ENCODE results near the gene TAAR8.
"Not testable (repeated sequence)": the region's sequence is repeated elsewhere in the genome, so short reads cannot be mapped to it uniquely, and the experiment has no call there.

Gene TAAR8

DNA sequence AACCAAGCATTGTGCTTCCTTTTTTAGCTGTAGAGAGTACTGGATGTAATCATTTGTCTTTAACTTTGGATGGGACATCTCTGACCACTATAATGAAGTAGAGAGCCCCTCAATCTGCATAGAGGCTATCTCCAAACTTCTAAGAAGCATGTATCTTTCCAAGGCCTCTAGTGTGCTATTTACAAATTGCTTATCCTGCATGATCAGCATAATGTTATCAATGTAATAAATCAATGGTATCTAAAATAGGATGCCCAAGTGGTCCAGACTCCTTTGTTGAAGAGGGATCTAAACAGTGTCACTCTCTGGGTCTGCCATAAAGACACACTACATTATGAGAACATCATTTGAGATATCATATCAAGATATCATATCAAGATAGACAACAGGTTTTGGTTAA, 7.6 kb upstream of the TAAR8 start:
- Histone ChIP-seq H3F3A (ENCODE audit: insufficient read depth) (no peaks in the 10 kb centered on the region), H3K79me2 (ENCODE audit: insufficient read depth, low read length) (no peaks in the 10 kb centered on the region), H3K27me3 (ENCODE audit: low read length) (no peaks in the 10 kb centered on the region), H3K27ac (ENCODE audit: low read depth, low read length) (no peak overlapping the region), H2AFZ (ENCODE audit: low read depth, low read length, severe bottlenecking) (no peak overlapping the region), H4K20me1 (ENCODE audit: low read depth, low read length) (no peaks in the 10 kb centered on the region), H3K9me3 (ENCODE audit: insufficient read depth, low read length) (no peaks in the 10 kb centered on the region), H3K36me3 (ENCODE audit: low read length) (no peaks in the 10 kb centered on the region), H3K9ac (ENCODE audit: low read length) (no peak overlapping the region), H3K4me2 (ENCODE audit: low read depth, low read length, poor library complexity, severe bottlenecking) (no peak overlapping the region), H3K9me2 (replicated peaks; ENCODE audit: insufficient read depth, low read length) (no peaks in the 10 kb centered on the region), H3K4me3 (ENCODE audit: insufficient read depth, low read length, poor library complexity, severe bottlenecking) (no peak overlapping the region)
- no peak for TF ChIP-seq EZH2phosphoT487 (conservative IDR thresholded peaks at IDR 0.05; ENCODE audit: low read length)
- TF ChIP-seq, protein P1, sequence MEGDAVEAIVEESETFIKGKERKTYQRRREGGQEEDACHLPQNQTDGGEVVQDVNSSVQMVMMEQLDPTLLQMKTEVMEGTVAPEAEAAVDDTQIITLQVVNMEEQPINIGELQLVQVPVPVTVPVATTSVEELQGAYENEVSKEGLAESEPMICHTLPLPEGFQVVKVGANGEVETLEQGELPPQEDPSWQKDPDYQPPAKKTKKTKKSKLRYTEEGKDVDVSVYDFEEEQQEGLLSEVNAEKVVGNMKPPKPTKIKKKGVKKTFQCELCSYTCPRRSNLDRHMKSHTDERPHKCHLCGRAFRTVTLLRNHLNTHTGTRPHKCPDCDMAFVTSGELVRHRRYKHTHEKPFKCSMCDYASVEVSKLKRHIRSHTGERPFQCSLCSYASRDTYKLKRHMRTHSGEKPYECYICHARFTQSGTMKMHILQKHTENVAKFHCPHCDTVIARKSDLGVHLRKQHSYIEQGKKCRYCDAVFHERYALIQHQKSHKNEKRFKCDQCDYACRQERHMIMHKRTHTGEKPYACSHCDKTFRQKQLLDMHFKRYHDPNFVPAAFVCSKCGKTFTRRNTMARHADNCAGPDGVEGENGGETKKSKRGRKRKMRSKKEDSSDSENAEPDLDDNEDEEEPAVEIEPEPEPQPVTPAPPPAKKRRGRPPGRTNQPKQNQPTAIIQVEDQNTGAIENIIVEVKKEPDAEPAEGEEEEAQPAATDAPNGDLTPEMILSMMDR (IDR thresholded peaks at IDR 0.05; ENCODE audit: insufficient read depth, low read length, poor library complexity, severe bottlenecking), result no peak

DNA sequence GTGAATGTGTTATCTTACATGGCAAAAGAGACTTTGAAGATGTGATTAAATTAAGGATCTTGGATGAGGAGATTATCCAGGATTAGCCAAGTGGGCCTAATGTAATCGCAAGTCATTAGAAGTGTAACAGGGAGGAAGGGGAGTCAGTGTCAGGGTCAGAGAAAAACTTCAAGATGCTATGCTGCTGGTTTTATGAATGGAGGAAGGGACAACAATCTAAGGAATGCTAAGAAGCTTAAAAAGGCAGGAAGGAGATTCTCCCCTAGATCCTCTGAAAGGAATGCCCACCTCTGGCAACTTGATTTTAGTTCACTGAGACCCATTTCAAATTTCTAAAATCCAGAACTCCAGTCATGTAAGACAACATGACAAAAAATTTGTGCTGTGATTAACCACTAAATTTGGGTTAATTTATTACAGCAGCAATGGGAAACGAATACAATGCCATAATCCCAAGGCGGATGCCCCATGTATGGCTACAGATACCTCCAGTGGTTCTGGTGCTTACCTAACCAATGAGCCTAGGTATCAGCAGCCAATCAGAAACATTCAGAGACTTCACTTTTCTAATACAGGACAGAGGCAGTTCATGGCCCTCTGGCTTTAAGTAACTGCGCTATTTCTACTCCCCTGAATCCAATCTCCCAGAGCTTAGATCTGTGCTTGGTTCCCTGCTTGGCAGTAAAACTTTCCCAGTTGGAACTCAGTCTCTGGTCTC, 3.6 kb upstream of the TAAR8 start:
- no peaks in the 10 kb centered on the region for H3K9me3 ChIP-seq (ENCODE audit: insufficient read depth, low read length)
- no peak overlapping the region for H2AFZ ChIP-seq (ENCODE audit: low read depth, low read length, severe bottlenecking)
- no peak overlapping the region for H3K4me3 ChIP-seq (ENCODE audit: insufficient read depth, low read length, poor library complexity, severe bottlenecking)
- H4K20me1 ChIP-seq (ENCODE audit: low read depth, low read length), result no peaks in the 10 kb centered on the region
- no peak overlapping the region for H3K9ac ChIP-seq (ENCODE audit: low read length)
- H3K79me2 ChIP-seq (ENCODE audit: insufficient read depth, low read length), result no peaks in the 10 kb centered on the region
- no peaks in the 10 kb centered on the region for H3K36me3 ChIP-seq (ENCODE audit: low read length)
- TF ChIP-seq, protein P1 (IDR thresholded peaks at IDR 0.05; ENCODE audit: insufficient read depth, low read length, poor library complexity, severe bottlenecking), result no peak
- no peak for TF ChIP-seq EZH2phosphoT487 (conservative IDR thresholded peaks at IDR 0.05; ENCODE audit: low read length)
- H3F3A ChIP-seq (ENCODE audit: insufficient read depth), result no peaks in the 10 kb centered on the region
- no peaks in the 10 kb centered on the region for H3K27me3 ChIP-seq (ENCODE audit: low read length)
- H3K27ac ChIP-seq (ENCODE audit: low read depth, low read length), result no peak overlapping the region
- no peak overlapping the region for H3K4me2 ChIP-seq (ENCODE audit: low read depth, low read length, poor library complexity, severe bottlenecking)
- no peaks in the 10 kb centered on the region for H3K9me2 ChIP-seq (replicated peaks; ENCODE audit: insufficient read depth, low read length)

- H3K9me3 ChIP-seq (ENCODE audit: insufficient read depth, low read length), result no peaks in the 10 kb centered on the region
- H3K9ac ChIP-seq (ENCODE audit: low read length), result no peak overlapping the region
- no peaks in the 10 kb centered on the region for H3K36me3 ChIP-seq (ENCODE audit: low read length)
- no peak for TF ChIP-seq EZH2phosphoT487 (conservative IDR thresholded peaks at IDR 0.05; ENCODE audit: low read length)
- TF ChIP-seq, protein P1 (IDR thresholded peaks at IDR 0.05; ENCODE audit: insufficient read depth, low read length, poor library complexity, severe bottlenecking), result no peak
- no peaks in the 10 kb centered on the region for H3F3A ChIP-seq (ENCODE audit: insufficient read depth)
- H3K27ac ChIP-seq (ENCODE audit: low read depth, low read length), result no peak overlapping the region
- H3K27me3 ChIP-seq (ENCODE audit: low read length), result no peaks in the 10 kb centered on the region
- H3K9me2 ChIP-seq (replicated peaks; ENCODE audit: insufficient read depth, low read length), result no peaks in the 10 kb centered on the region
- H4K20me1 ChIP-seq (ENCODE audit: low read depth, low read length), result no peaks in the 10 kb centered on the region
- no peak overlapping the region for H3K4me3 ChIP-seq (ENCODE audit: insufficient read depth, low read length, poor library complexity, severe bottlenecking)
- no peaks in the 10 kb centered on the region for H3K79me2 ChIP-seq (ENCODE audit: insufficient read depth, low read length)
- no peak overlapping the region for H3K4me2 ChIP-seq (ENCODE audit: low read depth, low read length, poor library complexity, severe bottlenecking)
- no peak overlapping the region for H2AFZ ChIP-seq (ENCODE audit: low read depth, low read length, severe bottlenecking)
These were observed 1.3 kb upstream of the TAAR8 start for GRCh38 chr6:132551214-132551613.

GRCh38 chr6:132560087-132560486, 7.6 kb downstream of the TAAR8 start:
- not testable (repeated sequence) for H3K79me2 ChIP-seq (ENCODE audit: insufficient read depth, low read length)

More at GRCh38 chr6:132560087-132560486, 7.6 kb downstream of the TAAR8 start:
- H4K20me1 ChIP-seq (ENCODE audit: low read depth, low read length); H3F3A ChIP-seq (ENCODE audit: insufficient read depth); H3K9me2 ChIP-seq (replicated peaks; ENCODE audit: insufficient read depth, low read length); H3K4me3 ChIP-seq (ENCODE audit: insufficient read depth, low read length, poor library complexity, severe bottlenecking); H3K36me3 ChIP-seq (ENCODE audit: low read length); H2AFZ ChIP-seq (ENCODE audit: low read depth, low read length, severe bottlenecking); H3K9me3 ChIP-seq (ENCODE audit: insufficient read depth, low read length); H3K27me3 ChIP-seq (ENCODE audit: low read length); H3K27ac ChIP-seq (ENCODE audit: low read depth, low read length); H3K4me2 ChIP-seq (ENCODE audit: low read depth, low read length, poor library complexity, severe bottlenecking); H3K9ac ChIP-seq (ENCODE audit: low read length): not testable (repeated sequence)

All from SU-DHL-6 (cell line).